ENCODE measurements around the gene ZNF853.

Gene ZNF853

DNA sequence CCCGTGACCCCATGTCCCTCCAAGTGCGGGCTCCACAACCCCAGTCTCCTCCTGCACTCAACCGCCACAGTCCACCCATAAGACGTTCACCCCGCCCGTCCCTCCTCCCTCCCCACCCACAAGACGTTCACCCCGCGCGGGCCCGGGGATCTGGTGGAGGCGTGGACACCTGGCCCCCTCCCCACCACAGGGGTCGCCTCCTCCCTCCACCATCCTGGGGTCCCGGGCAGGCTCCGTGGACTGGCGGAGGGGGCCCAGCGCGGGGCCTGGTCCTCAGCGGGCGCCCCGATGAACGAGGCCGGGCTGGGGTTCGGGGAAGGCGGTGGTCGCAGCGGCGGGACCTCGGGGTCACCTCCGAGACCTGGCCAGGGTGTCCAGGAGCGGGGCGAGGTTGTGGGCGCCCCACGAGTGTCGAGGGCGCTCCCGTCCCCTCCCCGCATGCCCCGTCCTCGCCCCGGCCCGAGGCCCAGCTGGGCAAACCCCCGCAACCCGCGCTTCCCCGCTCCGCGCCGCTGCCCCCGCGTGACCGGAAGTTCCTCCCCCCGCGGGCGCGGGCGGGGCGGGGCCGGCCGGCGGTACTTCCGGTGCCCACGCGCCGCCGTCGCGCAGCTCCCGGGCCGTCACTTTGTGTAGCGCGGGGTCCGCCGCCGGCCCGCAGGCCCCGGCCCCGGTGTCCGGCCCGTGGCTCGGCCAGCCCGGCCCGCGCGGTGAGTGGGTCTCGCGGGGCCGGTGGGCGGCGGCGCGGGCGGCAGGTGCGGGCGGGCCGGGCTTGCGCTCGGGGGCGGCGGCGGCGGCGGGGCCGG is 21.5 kb downstream of the ZNF853 start, which contains the start of gene ZNF316:
Gene ZNF316, plus strand, starts transcription at position 578 of the 803 bp plus-strand sequence. CDS start 5,092 bp downstream, outside the sequence.
- peak; percentile 50 to 64 for DNase-seq (ENCODE audit: low read depth in 2 of 2)

DNA sequence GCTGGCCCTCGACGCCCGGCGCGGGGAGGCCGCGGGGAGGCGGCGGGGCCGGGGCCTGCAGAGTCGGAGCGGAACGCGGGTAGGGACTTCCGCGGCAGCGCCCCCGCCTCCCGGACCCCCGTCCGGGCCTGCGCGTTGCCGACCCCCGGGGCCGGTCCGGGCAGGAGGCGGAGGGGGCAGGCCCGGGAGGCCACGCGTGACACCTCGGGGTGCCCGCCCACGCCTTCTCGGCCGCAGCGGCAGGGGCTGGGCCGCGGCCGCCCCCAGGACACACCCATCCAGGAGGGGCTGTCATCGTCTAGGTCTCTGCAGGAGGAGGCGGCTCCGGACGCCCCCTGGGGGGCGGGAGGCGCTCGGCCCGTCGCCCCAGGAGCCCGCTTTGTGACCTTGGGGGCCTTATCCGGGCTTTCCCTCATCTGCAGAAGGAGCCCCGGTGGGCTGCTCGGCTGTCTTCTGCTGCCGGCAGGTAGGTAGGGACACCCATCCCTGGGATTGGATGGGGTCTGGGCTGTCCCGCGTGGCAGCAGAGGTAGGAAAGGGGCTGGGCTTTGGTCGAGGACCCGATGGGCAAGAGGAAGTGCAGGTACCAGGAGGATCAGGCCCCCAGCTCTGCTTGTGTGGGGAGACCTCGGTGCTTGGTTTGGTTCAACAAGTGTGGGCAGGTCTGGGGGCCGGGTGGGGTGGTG is 22.3 kb downstream of the ZNF853 start:
- peak; percentile 28 to 44 for DNase-seq (ENCODE audit: low read depth in 2 of 2)

DNA sequence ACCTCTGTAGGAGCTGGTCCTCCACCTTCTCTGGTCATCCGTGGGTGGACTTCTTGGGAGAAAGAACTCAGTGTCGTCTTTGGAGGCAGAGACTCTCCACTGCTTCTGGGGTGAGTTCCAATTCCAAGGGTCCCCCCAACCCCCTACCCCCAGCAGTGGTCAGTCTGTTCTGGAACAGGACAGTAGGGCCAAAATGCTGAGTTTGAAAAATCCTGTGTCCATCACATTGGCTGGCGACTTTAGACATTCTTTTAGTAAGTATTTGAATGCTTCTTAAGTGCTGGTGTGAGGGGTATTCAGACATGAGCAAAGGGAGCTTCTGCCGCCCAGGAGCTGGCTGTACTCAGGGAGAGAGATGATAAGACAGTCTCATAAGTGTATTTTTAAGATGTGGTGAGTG is 23.6 kb downstream of the ZNF853 start:
- no peak for DNase-seq (ENCODE audit: low read depth in 2 of 2)

GRCh38 chr7:6639627-6640026 is 24.2 kb downstream of the ZNF853 start:
- no peak for DNase-seq (ENCODE audit: low read depth in 2 of 2)

DNA sequence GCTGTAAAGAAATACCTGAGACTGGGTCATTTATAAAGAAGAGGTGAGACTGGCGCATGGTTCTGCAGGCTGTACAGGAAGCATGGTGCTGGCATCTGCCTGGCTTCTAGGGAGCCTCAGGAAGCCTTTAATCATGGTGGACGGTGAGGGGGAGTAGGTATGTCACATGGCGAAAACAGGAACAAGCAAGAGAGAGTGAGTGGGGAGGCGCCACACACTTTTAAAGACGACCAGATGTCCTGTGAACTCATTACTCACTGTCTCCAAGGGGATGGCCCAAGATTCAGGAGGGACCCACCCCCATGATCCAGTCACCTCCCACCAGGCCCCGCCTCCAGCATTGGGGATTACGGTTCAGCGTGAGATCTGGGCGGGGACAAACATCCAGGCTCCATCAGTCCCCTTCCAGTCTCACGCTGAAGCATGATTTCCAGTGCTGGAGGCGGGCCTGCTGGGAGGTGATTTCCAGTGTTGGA is 24.9 kb downstream of the ZNF853 start:
- peak; percentile 16 to 26 for DNase-seq (ENCODE audit: low read depth in 2 of 2)

- no peak for DNase-seq (ENCODE audit: low read depth in 2 of 2)
These were observed 26.1 kb downstream of the ZNF853 start for GRCh38 chr7:6641305-6642035.

GRCh38 chr7:6642239-6642839 is 26.9 kb downstream of the ZNF853 start:
- no peak for DNase-seq (ENCODE audit: low read depth in 2 of 2)

GRCh38 chr7:6642861-6643640 is 27.6 kb downstream of the ZNF853 start:
- no peak for DNase-seq (ENCODE audit: low read depth in 2 of 2)

DNA sequence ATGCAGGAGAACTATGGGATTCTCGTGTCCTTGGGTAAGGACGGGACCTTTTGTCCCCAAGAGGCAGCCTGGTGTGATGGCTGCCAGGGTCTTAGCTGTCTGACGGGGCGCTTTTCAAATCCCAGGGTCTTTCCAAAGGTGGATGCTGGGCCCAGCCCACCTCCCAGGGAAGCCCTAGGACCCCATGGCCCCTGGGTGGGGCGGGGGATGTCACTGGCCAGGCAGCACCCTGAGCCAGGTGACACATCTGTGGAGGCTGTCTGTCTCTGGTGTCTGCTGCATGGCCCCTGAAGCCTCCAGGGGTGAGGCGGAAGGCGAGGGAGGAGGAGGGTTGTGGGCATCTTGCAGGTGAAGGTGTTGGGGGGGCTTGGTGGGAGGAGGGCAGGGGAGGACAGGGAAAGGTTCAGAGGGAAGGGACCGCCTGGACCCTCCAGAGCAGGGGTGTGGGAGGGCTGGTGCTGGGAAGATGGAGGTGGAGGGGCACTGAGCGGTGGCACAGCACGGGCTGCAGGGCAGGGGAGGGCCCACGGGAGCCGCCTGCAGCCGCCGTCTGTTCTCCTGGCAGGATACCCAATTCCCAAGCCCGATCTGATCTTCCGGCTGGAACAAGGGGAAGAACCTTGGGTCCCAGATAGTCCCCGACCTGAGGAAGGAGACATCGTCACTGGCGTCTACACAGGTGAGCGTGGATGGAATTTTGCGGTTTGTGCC is 28.7 kb downstream of the ZNF853 start:
- no peak for DNase-seq (ENCODE audit: low read depth in 2 of 2)

DNA sequence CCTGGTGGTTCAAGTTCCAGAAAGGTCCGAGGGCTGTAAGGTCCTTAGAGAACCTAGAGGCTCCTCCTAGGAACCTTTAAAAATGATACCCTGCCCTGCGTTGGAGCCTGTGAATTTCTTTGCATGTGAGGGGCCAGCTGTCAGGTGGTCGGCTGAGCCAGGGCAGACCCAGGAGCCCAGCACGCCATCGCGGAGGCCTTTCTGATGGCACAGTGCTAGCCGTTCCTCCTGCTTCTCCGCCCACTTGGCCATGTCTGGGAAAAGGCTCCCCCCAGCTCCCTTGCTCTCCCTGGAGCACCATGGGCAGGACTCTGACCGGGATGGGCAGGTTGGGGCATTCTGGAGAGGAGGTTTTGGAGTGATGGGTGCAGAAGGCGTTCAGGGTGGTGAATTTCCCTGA is 29.3 kb downstream of the ZNF853 start:
- no peak for DNase-seq (ENCODE audit: low read depth in 2 of 2)

- no peak for DNase-seq (ENCODE audit: low read depth in 2 of 2)
These were observed 31.1 kb downstream of the ZNF853 start for GRCh38 chr7:6646465-6646864.

GRCh38 chr7:6647080-6647479 is 31.7 kb downstream of the ZNF853 start:
- DNase-seq (ENCODE audit: low read depth in 2 of 2) = no peak

DNA sequence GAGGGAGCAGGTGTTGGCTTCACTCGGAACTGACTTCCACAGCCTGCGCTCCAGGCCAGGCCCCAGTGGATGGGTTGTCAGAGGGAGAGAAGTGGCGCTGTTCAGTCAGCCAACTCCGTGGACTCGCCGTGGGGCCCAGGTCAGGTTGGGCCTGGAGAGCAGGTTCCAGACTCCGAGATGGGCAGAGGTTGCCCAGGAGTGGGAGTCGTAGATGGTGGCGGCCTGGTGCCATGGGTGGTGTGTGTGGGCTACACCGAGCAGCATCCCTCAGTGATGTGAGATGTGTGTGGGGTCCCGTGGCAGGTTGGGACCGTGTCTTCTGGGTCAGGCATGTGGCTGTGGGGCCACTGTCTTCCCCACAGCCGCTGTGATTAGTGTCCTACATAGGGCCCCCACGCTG is 32.1 kb downstream of the ZNF853 start:
- DNase-seq (ENCODE audit: low read depth in 2 of 2) = no peak

DNA sequence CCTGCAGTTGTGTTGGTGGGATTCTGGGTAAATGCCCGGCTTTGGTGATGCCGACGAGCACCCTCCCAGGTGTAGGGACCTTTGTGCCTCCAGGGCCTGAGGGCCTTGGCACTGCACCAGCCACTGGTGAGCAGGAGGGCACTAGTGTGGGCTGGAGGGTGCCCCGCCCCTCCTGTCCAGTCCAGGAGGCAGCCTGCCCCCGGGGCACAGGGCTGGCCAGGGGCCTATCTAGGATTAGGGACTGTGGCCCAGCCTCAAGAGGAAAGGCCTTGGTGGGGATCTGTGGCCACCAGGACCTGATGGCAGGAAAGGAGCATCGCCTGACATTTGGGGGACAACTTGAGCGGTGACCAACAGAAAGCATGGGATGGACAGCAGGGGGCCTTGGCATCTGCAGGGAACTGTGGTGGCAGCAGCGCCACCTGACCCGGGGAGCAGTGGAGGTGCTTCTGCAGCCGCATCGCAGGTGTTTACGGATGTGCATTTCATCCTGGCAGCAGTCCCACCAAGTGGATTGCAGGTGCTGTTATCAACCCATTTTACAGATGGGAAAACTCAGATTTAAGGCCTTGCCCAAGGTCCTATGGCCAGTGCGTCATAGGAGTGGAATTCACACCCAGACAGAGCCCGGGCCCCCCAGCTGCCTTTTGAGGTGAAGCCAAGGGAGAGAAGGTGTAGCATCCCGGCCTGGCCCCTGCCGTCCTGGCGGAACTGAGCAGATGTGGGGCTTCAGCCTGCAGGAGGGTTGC is 32.8 kb downstream of the ZNF853 start:
- DNase-seq (ENCODE audit: low read depth in 2 of 2) = no peak

DNA sequence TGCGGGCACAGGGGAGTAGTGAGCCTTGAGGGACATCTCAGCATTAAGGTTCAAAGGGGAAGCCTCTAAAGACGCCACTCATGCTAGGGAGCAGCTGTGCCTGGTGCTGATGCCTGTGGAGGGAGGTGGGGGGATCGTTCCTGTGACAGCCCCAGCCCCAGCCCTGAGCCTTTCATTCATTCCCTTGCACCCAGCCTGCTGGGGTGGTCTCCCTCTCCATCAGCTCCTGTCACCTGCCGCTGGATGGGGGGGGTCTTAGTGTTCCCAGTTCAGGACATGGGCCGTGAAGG is 33.4 kb downstream of the ZNF853 start:
- DNase-seq (ENCODE audit: low read depth in 2 of 2) = no peak

DNA sequence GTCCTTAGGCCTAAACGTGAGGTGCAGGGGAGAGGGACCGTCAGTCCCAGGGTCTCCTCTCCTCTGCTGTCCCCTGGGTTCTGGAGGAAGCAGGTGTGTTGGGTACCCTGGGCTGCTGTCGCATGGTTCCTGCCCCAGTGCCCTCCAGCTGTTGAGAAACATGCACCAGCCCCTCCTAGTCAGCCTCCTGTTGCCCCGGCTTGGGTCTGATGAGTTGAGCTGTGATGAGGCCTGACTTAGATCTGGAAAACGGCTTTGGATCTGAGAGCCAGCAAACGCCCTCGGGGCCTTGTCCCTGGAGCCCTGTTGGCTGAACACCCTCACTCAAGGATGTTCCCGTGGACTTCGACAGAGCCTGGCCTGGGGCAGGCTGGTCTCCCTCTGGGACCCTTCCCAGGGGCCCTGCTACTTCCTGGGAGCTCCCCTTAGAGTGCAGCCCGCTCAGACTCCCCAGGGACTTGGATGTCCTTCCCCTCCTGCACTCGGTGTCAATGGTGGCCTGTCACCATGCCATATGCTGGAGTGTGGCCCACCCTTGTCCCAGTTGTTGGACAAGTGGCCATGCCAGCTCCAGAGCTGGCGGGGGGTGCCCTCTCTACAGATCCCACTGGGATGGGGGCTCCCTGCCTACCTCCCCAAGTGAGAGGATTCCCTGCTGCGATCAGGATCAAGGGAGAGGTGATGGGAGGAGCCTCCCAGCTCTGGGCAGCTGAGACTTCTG is 34.0 kb downstream of the ZNF853 start:
- no peak for DNase-seq (ENCODE audit: low read depth in 2 of 2)

DNA sequence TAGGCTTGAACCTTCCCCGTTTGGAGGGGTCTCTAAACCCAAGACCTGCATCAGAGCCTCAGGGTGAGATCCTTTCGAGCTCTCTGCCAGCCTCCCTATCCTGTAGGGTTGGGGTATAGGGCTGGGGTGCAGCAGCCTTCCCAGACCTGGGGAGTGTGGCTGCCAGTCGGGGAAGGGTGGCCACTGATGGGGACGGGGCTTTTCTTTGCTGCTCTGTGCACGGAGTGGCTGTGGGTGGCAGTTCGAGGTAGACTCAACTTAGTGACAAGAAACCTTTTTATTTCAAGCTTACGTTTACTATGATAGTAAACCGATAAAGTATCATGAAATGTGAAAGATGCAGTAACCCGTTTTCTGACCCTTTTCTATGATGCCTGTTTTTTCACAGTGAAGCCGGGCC is 34.7 kb downstream of the ZNF853 start:
- DNase-seq (ENCODE audit: low read depth in 2 of 2) = no peak

DNA sequence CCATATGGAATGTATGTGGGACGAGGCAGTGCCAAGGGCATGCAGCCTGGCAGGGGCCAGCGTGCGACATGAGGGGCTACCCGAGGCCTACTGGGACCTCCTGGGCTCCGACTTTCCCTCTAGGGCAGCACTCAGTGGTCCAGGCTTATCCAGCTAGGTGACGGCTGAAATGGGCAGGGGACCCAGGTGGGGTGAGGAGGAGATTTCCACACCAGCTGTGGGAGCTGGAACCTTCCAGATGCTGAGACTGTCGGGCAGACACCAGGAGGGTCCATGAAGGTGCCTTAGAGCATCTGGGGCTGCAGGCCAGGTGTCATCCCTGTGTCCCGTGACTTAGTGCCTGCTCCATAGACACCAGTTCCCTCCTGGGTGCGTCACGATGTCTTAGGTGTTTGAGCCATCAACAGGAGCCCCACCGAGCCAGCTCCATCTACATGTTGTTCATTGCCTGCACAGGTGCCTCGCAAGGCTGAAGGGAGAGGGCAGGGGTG is 35.2 kb downstream of the ZNF853 start:
- DNase-seq (ENCODE audit: low read depth in 2 of 2) = no peak

DNA sequence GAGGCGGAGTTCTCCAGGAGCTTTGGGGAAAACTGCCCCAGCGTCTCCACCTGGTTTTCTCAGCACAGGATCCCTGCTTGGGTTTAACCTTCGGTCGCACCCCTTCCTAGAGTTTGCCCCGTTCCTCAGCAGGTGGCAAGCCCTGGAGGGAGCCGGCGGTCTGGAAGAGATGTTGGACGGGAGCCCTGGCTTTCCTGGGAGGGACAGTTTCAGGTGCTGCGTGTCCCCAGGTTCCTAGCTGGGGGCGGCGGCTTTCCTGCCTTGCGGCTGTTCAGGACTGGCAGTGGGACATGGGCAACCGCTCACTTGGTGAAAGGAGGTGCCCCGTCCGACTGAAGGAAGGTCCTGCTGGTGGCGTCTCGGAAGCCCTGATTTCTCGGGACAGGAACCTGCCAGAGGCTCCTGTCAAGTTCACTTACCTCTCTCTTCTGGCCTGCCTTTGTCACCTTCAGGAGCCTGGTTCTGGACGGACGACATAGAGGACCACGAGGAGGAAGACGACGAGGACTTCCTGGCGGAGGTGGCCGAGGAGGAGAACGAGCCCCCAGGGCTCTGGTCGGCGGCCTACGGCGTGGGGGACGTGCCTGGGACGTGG is 36.5 kb downstream of the ZNF853 start:
- no peak for DNase-seq (ENCODE audit: low read depth in 2 of 2)
